Bronchial epithelial cell (primary cell): ENCODE measurements around the gene TAF11L4. TPM values are rescaled to one million over a fixed set of nuclear protein-coding genes. Genes with fewer than 3 reads are reported as not detected.
"Not testable (repeated sequence)": the region's sequence is repeated elsewhere in the genome, so short reads cannot be mapped to it uniquely, and the experiment has no call there.

ENCODE experiments used
- DNase-seq: peaks from one replicate; pipeline ENCODE4 v3.0.0-alpha.2; 2010; ENCODE audit warnings: low read depth
- FAIRE-seq: peaks from 2 replicates; lab custom pipeline; 2011; peaks lifted over from hg19 to GRCh38; lab: Jason Lieb, UNC
- H3K27me3 ChIP-seq: 2 replicates; pipeline ENCODE4 v1.5.1; 2011; ENCODE audit warnings: low read length; ENCODE audit not compliant: control insufficient read depth, insufficient read depth
- H3K36me3 ChIP-seq: 2 replicates; pipeline ENCODE4 v1.5.1; 2011; ENCODE audit warnings: low read length; ENCODE audit not compliant: control insufficient read depth, insufficient read depth
- H3K4me3 ChIP-seq: 2 replicates; pipeline ENCODE4 v1.5.1; 2011; ENCODE audit warnings: mild to moderate bottlenecking, low read depth, low read length, control low read depth
- total RNA-seq: library from RNA; depleted of rRNA; stranded (reverse); fragments of >200 nt; gene quantifications from 2 replicates; pipeline ENCODE4 v1.2.1, GENCODE V29; 2014

The TAF11L4 gene
- total RNA-seq, 1 donor from 2014 or later = not detected

DNA sequence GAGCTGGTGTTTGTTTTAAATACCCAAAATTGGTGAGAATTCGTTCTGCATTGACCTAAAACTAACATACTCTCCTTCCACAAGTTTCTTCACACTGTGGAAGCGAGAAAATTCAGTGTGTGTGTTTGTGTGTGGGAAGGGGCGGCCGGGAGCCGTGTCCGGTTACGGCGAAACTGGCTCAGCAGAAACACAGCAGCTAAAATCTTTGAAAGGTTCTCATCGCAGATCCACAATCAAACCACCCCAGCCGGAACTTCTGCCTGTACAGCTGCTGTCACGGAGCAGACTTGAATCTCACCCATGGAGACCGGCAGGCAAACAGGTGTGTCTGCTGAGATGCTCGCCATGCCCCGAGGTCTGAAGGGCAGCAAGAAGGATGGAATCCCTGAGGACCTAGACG lies 6.8 kb downstream of the TAF11L4 start, which contains the start of gene TAF11L6:
Gene TAF11L6, plus strand, starts transcription at position 301 of the 400 bp plus-strand sequence.
- H3K36me3 ChIP-seq, H3K27me3 ChIP-seq, DNase-seq, H3K4me3 ChIP-seq, FAIRE-seq: not testable (repeated sequence)

Other genes with a start within 250 kb of the TAF11L4 start
- gene TAF11L2, start 23.6 kb upstream of the TAF11L4 start, total RNA-seq = not detected in 2 replicates
- not detected in 2 replicates for gene TAF11L3, start 3.4 kb upstream of the TAF11L4 start, total RNA-seq
- gene TAF11L5, start 3.4 kb downstream of the TAF11L4 start, total RNA-seq = not detected in 2 replicates
- gene TAF11L6, start 6.9 kb downstream of the TAF11L4 start, total RNA-seq = not detected in 2 replicates
- gene TAF11L7, start 64.0 kb downstream of the TAF11L4 start, total RNA-seq = not detected in 2 replicates
- not detected in 2 replicates for gene TAF11L8, start 69.2 kb downstream of the TAF11L4 start, total RNA-seq
- not detected in 2 replicates for gene TAF11L9, start 72.6 kb downstream of the TAF11L4 start, total RNA-seq
- gene TAF11L10, start 76.0 kb downstream of the TAF11L4 start, total RNA-seq = not detected in 2 replicates
- not detected in 2 replicates for gene TAF11L11, start 82.4 kb downstream of the TAF11L4 start, total RNA-seq
- 0.26 TPM in 1 of 2 replicates, not detected in the other for gene TAF11L12, start 88.6 kb downstream of the TAF11L4 start, total RNA-seq
- not detected in 2 replicates for gene TAF11L13, start 110.3 kb downstream of the TAF11L4 start, total RNA-seq
- gene TAF11L14, start 112.7 kb downstream of the TAF11L4 start, total RNA-seq = not detected in 2 replicates